ENCODE results near the gene ICAM1.
"Not testable (repeated sequence)": the region's sequence is repeated elsewhere in the genome, so short reads cannot be mapped to it uniquely, and the experiment has no call there.

The ICAM1 gene

GRCh38 chr19:10270616-10271394 is at the start of gene ICAM1:
TSS of gene ICAM1 (plus strand) at chr19:10271120. CDS start at chr19:10271160, 40 bp downstream.
- peak; percentile 87 to 91 for DNase-seq

- no peak for DNase-seq
These were observed 48.6 kb upstream of the ICAM1 start for GRCh38 chr19:10222201-10222890.

- no peak for DNase-seq
These were observed 47.3 kb upstream of the ICAM1 start for GRCh38 chr19:10223488-10224213.

- DNase-seq, result no peak
These were observed 46.6 kb upstream of the ICAM1 start for GRCh38 chr19:10224337-10224736.

- no peak for DNase-seq
These were observed 44.9 kb upstream of the ICAM1 start for GRCh38 chr19:10226021-10226375.

GRCh38 chr19:10226376-10227025 is 44.4 kb upstream of the ICAM1 start:
- DNase-seq, result no peak

- no peak for DNase-seq
These were observed 43.6 kb upstream of the ICAM1 start for GRCh38 chr19:10227026-10227971.

GRCh38 chr19:10228393-10228792 is 42.5 kb upstream of the ICAM1 start:
- no peak for DNase-seq

- peak; percentile 58 to 70 for DNase-seq
These were observed 42.0 kb upstream of the ICAM1 start for GRCh38 chr19:10228920-10229319.

GRCh38 chr19:10230173-10230860 is 40.6 kb upstream of the ICAM1 start:
- DNase-seq, result peak; percentile 75 to 80

GRCh38 chr19:10230861-10231611 is 39.9 kb upstream of the ICAM1 start, which contains the start of gene S1PR2:
TSS of gene S1PR2 (minus strand) at chr19:10231331. CDS start at chr19:10224905, 6,426 bp downstream.
- peak; percentile 87 for DNase-seq

GRCh38 chr19:10231612-10232228 is 39.2 kb upstream of the ICAM1 start:
- no peak for DNase-seq

- no peak for DNase-seq
These were observed 37.0 kb upstream of the ICAM1 start for GRCh38 chr19:10233946-10234345.

GRCh38 chr19:10235003-10235402 is 35.9 kb upstream of the ICAM1 start:
- no peak for DNase-seq

GRCh38 chr19:10235409-10235808 is 35.5 kb upstream of the ICAM1 start:
- not testable (repeated sequence) for DNase-seq

GRCh38 chr19:10237702-10238101 is 33.2 kb upstream of the ICAM1 start:
- DNase-seq, result no peak

GRCh38 chr19:10238172-10238783 is 32.6 kb upstream of the ICAM1 start:
- no peak for DNase-seq

GRCh38 chr19:10241826-10242449 is 29.0 kb upstream of the ICAM1 start:
- DNase-seq, result not testable (repeated sequence)

- DNase-seq, result no peak
These were observed 27.3 kb upstream of the ICAM1 start for GRCh38 chr19:10243606-10244005.
